HG03108 (cell line): ENCODE results near the gene SIRT1.
"Not testable (repeated sequence)": the region's sequence is repeated elsewhere in the genome, so short reads cannot be mapped to it uniquely, and the experiment has no call there.

ENCODE experiments used
- ATAC-seq: cut with Tn5 transposase; IDR thresholded peaks from one replicate; pipeline ENCODE4 v1.9.1; 2021; ENCODE audit warnings: moderate library complexity; ENCODE audit not compliant: unreplicated experiment

The SIRT1 gene

DNA sequence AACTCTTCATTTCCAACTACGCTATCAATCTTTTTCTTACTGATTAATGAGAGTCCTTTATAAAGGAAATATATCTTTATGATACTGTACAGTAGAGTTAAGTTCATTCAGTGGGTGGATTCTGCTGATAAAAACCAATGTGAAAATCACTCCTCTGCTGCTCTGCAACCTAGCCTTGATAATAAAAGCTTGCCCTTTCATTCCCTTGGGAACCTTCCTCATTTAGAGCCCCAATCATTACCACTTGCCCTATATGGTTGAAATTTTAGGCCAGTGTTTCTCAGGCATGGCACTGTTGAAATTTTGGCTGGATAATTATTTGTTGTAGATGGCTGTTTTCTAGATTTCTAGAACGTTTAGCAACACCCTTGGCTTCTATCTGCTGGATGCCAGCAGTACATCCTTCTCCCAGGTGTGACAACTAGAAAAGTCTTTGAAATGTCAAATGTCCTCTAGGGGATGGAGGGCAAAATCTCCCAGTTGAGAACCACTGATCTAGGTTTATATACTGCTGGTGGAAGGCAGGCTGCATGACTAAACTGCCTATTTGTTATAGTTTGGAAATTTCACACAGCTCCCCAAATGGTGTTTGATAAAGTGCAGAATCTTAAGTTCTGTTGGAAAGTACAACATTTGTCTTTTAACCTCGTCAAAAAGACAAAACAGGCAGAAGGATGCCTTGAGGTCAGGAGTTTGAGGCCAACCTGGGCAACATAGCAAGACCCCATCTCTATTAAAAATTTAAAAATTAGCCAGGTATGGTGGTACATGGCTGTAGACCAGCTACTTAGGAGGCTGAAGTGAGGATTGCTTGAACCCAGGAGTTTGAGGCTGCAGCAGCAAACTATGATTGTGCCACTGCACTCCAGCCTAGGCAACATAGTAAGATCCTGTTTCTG lies 8.9 kb upstream of the SIRT1 start:
- no peak for ATAC-seq

DNA sequence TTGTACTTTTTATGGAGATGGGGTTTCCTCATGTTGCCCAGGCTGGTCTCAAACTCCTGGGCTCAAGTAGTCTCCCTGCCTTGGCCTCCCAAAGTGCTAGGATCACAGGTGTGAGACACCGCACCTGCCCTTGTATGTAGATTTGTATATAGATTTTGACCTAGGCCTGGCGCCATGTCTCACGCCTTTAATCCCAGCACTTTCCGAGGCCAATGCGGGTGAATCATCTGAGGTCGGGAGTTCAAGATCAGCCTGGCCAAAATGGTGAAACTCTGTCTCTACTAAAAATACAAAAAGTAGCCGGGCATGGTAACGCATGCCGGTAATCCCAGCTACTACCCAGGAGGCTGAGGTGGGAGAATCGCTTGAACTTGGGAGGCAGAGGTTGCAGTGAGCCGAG lies 7.0 kb upstream of the SIRT1 start:
- not testable (repeated sequence) for ATAC-seq

DNA sequence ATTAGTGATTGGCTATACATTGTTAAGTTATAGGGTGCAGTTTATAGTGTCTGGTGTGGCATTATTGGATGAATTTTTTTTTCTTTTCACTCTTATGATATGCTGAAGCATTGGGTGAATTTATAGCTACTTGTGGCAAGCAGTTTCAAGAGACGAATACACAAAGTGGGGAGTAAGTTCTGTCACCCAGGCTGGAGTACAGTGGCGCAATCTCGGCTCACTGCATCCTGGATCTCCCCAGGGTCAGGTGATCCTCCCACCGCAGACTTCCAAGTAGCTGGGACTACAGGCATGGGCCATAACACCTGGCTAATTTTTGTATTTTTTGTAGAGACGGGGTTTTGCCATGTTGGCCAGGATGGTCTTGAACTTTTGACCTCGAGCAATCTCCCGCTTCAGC lies 6.3 kb upstream of the SIRT1 start:
- no peak for ATAC-seq

DNA sequence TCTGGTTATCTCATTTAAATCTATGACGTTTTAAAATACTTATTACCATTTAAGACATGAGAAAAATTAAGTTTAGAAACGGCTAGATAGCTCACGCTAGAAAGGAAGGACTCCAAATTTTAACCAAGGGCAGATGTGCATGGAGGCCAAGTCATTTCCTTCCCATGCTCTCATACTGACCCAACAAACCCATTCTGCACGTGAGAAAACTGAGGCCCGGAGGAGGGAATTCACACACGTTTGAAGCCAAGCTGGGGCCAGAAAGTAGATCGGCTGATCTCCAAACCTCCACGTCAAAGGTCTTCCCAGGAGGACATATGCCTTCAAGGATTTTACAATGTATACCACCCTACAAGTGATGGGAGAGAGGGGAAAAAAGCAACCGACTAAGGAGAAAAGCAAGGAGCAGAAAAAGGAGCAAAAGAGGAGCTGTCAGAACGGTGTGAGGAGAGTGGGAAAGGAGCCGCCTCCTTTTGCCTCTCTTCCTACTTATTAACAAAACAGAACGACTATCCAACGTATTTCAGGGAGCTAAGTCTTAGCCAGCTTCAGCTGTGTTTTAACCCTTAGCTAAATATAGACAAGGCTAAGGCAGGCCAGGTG lies 645 bp upstream of the SIRT1 start:
- ATAC-seq, result no peak

DNA sequence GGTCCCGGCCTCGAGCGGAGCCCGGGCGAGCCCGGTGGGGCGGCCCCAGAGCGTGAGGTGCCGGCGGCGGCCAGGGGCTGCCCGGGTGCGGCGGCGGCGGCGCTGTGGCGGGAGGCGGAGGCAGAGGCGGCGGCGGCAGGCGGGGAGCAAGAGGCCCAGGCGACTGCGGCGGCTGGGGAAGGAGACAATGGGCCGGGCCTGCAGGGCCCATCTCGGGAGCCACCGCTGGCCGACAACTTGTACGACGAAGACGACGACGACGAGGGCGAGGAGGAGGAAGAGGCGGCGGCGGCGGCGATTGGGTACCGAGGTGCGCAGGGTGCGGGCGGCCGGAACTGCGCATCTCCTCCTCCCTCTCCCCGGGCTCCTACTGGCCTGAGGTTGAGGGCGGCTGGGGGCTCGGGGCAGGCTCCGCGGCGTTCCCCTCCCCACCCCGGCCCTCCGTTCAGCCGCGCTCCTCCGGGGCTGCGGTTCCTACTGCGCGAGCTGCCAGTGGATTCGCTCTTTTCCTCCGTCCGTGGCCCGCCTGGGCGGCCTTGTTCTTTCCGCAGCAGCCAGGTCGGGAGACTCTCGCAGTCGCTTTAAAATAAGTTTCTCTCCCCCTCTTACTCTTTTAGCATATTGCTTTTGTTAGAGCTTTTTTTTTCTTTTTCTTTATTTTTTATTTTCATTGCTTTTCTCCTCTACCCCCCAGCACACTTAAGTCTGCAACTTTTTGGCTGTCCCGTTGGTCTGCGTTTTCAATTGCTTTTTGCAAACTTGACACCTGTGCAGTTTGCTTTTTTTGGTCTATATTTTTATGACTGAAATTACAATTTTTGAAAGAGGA lies 600 bp downstream of the SIRT1 start:
- peak; percentile 50 for ATAC-seq

DNA sequence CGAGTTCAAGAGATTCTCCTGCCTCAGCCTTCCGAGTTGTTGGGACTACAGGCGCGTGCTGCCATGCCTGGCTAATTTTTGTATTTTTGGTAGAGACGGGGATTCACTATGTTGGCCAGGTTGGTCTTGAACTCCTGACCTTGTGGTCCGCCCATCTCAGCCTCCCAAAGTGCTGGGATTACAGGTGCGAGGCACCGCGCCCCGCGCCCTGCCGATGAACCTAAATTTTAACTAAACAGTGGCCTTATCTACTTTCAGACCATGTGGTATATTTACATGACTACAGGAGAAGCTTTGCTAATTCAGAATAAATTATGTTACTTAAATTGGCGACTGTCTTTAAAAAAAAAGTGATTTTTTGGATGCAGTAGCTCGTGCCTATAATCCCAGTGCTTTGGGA lies 9.2 kb downstream of the SIRT1 start:
- no peak for ATAC-seq

DNA sequence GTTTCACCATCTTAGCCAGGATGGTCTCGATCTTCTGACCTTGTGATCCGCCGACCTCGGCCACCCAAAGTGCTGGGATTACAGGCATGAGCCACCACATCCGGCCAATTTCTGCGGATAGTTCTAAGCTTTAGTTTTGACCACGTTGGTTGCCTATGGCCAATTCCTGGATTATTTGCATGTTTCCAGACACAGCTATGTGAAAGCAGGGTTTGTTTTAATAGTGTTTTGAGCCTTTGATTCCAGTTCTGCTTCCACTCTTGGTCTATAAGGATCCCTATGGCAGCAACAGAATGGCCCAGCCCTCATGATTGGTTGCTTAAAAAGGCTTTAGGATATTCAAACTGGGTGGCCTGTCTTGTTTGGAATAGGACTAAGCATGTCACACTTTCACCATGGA lies 19.1 kb downstream of the SIRT1 start:
- no peak for ATAC-seq

DNA sequence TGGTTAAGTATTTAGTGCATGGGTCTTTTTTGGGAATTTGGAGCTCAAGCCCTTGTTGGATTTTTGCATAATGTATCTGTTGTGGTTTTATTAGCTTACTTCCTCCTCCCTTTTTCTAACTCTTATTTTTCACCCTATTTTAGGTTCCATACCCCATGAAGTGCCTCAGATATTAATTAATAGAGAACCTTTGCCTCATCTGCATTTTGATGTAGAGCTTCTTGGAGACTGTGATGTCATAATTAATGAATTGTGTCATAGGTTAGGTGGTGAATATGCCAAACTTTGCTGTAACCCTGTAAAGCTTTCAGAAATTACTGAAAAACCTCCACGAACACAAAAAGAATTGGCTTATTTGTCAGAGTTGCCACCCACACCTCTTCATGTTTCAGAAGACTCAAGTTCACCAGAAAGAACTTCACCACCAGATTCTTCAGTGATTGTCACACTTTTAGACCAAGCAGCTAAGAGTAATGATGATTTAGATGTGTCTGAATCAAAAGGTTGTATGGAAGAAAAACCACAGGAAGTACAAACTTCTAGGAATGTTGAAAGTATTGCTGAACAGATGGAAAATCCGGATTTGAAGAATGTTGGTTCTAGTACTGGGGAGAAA lies 28.0 kb downstream of the SIRT1 start:
- no peak for ATAC-seq

DNA sequence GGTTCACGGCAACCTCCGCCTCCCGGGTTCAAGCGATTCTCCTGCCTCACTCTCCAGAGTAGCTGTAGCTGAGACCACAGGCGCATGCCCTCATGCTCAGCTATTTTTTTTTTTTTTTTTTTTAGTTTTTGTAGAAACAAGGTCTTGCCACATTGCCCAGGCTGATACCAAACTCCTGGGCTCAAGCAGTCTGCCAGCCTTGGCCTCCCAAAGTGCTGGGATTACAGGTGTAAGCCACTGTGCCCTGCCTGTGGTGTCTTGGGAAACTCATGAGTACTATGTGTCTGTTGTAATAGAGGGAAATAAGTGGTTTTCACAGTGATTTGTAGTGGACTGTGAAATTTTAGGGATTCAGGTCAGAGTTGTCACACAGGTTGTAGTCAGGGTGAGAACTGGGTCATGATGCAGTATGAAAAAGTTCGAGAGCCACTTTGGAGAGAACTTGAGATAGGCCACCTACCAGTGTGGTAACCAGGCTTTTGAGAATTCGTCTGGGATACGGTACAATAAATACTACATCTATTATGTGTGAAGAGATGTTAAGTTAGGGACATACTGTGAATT lies 30.4 kb downstream of the SIRT1 start:
- no peak for ATAC-seq

DNA sequence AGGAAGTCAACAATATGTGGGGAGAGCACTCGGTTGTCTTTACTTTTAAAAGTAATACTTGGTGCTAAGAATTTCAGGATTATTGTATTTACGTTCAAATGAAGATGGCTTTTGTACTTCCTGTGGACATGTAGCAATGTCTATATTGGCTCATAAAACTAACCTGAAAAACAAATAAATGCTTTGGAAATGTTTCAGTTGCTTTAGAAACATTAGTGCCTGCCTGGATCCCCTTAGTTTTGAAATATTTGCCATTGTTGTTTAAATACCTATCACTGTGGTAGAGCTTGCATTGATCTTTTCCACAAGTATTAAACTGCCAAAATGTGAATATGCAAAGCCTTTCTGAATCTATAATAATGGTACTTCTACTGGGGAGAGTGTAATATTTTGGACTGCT lies 32.7 kb downstream of the SIRT1 start:
- ATAC-seq, result no peak

DNA sequence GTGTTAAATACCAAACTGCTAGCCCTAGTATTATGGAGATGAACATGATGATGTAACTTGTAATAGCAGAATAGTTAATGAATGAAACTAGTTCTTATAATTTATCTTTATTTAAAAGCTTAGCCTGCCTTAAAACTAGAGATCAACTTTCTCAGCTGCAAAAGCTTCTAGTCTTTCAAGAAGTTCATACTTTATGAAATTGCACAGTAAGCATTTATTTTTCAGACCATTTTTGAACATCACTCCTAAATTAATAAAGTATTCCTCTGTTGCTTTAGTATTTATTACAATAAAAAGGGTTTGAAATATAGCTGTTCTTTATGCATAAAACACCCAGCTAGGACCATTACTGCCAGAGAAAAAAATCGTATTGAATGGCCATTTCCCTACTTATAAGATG lies 33.2 kb downstream of the SIRT1 start:
- ATAC-seq, result no peak

DNA sequence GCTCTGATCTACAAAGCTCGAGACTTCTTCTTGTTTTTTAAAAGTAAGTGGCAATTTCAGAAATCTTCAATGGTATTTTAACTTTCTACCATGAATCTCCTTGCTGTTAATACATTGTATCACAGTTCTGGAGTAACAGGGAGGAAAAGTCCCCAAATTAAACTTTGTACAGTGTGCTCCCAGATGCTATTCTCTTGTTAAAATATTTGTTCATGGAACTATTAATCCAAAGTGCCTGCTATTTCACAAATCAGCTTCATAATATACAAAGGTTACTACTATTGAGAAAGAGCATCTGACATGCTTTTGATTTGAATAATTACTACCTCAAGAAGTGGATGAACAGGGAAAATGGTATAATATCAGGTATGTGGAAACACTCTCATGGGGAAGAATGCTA lies 36.6 kb downstream of the SIRT1 start:
- ATAC-seq, result no peak

DNA sequence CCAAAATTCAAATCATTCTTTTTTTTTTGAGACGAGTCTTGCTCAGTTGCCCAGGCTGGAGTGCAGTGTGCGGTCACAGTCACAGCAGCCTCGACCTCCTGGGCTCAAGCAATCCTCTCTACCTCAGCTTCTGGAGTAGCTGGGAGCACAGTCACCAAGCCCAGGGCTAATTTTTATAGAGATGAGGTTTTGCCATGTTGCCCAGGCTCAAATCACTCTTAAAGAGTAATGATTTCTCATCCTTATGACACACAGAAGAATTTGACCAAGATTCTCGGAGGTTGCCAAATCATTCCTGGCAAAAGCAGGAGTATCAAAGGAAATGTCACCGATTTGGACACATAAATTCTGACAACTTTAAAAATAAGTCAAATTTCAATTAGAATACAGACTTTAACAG lies 39.1 kb downstream of the SIRT1 start:
- ATAC-seq, result no peak

DNA sequence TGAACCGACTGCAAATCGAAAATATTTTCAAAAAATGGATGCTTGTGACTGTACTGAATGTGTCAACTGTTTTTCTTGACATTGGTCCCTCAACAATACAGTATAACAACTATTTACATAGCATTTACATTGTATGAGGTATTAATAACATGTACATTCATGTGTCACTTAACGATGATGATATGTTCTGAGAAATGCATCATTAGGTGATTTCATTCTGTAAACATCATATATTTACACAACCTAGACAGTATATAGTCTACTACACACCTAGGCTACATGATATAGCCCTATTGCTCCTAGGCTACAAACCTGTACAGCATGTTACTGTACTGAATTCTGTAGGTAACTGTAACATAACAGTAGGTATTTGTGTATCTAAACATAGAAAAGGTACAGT lies 39.7 kb downstream of the SIRT1 start:
- ATAC-seq, result no peak

DNA sequence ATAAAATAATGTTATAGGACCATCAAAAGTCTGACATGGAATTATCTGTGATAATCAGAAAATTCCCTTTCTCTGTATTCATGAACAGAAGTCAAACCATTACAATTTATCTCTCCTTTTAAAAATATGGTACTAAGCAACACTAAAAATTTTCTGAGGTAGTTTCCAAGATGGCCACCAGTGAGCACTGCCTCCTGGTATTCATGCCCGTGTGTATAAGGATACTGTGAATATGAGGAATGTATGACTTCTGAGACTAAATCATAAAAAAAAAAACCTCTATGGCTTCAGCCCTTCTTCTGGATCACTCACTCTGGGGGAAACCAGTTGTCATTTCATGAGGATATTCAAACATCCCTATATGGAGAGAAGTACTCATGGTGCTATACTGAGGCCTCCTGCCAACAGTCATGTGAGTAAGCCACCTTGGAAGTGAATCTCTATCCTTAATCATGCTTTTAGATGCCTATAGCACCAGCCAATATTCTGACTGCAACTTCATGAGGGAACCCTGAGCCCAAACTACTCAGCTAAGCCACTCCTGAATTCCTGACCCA lies 41.1 kb downstream of the SIRT1 start:
- no peak for ATAC-seq

DNA sequence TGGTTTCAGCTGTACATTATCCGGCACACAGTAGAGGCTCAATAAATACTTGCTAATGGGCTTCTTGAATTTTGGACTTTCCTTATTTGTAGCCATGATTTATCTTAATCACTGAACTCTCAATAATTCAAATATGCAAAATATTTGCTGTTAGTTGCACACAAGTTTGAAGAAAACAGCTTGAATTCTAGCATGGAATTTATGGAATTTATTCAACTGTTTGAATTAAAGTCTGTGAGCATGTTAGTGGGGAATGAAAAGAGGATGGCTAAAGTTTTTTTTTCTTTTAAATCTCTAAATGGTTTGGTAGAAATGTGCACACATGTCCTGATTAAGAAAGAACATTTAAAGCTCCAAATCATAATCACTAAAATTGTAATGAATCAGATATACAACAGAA lies 42.5 kb downstream of the SIRT1 start:
- no peak for ATAC-seq

DNA sequence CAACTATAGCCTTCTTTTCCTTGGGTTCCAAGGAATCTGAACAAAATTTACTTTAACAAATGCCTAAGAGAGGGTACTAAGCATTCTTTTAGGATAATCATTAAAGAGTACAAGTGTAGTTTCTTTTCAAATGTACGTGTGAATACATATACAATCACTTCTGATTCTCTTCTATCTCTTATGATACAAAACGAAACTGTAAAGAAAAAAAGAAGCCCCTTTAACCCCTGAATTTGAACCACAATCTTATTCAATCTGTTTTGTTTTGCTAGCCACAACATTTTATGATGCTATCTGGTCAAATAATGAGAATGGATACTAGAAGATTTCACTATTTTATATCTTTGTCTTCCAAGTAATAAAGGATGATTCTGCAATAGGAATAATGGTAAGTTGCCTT lies 48.7 kb downstream of the SIRT1 start:
- no peak for ATAC-seq

DNA sequence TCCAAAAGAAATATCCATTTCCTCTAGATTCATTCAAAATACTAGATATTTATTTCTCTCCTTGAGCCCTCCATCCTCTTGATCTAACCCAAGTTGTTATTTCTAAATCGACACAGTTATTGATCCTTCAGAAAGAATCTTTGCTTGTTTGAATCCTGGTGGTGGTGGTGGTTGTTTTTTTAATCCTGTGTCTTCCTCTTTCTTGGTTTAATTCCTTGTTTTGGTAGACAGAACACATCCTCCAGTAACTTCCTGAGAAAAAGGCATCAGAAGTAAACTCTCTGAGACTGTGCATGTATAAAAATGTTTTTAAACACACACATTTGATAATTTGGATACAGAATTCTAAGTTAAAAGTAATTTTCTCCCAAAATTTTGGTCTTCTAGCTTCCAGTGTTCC lies 49.9 kb downstream of the SIRT1 start:
- ATAC-seq, result no peak

DNA sequence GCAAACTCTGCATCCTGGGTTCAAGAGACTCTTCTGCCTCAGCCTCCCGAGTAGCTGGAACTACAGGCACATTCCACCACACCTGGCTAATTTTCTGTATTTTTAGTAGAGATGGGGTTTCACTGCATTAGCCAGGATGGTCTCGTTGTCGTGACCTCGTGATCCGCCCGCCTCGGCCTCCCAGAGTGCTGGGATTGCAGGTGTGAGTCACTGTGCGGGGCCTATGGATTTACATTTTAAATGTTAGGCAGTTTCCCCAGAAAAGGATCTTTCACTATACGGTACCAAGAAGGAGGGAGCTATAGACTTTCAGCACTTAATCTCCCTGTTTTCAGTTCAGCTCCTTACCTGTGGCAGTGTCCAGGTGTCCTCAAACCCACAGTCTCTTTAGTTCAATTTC lies 50.8 kb downstream of the SIRT1 start:
- no peak for ATAC-seq

DNA sequence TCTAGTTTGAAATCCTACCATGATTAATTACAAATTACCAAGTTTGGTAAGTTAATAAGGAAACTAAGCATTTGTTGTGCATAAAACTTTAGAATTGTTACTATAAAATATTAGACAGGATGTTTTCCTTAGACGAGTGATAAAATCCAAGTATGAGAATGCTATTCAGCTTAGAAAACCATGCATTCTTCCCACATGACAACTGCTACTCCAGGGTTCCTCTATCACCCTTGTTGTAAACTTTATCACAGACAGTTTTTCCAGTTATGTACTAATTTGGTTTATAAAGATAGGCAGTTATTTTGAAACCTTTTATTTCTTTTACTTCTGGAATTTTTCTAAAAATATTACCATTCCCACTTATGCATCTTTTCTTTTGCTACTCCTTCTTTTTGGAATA lies 52.0 kb downstream of the SIRT1 start:
- no peak for ATAC-seq

DNA sequence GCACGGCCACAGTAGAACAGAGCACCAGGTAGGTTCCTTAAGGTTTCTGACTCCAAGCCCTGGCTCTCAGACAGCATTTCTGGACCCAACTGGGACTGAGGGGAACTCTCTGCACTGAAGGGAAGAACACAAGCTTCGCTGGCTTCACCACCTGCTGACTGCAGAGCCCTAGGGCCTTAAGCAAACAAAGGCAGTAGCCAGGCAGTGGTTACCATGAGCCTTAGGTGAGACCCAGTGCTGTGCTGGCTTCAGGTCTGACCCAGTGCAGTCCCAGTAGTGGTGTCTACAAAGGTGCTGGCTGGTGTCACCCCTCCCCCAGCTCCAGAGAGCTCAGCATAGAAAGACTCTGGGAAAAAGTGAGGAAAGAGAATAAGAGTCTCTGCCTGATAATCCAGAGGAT lies 59.5 kb downstream of the SIRT1 start:
- no peak for ATAC-seq
